Measurements from ENCODE around the gene MAGI2. TPM values are rescaled to one million over a fixed set of nuclear protein-coding genes. Genes with fewer than 3 reads are reported as not detected.

MAGI2 gene
- polyA plus RNA-seq, 4 donors: 8.3 to 40.6 (median 33.9) TPM

GRCh38 chr7:78039790-78040776 is 1413.4 kb downstream of the MAGI2 start:
- DNase-seq (ENCODE audit: low read depth in 4 of 4, low spot score in 3 of 4): no peak

GRCh38 chr7:78038465-78039080 is 1414.9 kb downstream of the MAGI2 start:
- no peak for DNase-seq (ENCODE audit: low read depth in 4 of 4, low spot score in 3 of 4)

- DNase-seq (ENCODE audit: low read depth in 4 of 4, low spot score in 3 of 4): no peak
Measured at GRCh38 chr7:78037603-78038002, 1415.9 kb downstream of the MAGI2 start.

GRCh38 chr7:78033410-78033809 is 1420.1 kb downstream of the MAGI2 start:
- no peak for DNase-seq (ENCODE audit: low read depth in 4 of 4, low spot score in 3 of 4)

GRCh38 chr7:78026492-78026891 is 1427.0 kb downstream of the MAGI2 start:
- no peak for DNase-seq (ENCODE audit: low read depth in 4 of 4, low spot score in 3 of 4)

- DNase-seq (ENCODE audit: low read depth in 4 of 4, low spot score in 3 of 4): no peak
Measured at GRCh38 chr7:78024591-78024990, 1428.9 kb downstream of the MAGI2 start.

GRCh38 chr7:78023191-78023590 is 1430.3 kb downstream of the MAGI2 start:
- DNase-seq (ENCODE audit: low read depth in 4 of 4, low spot score in 3 of 4): no peak

- DNase-seq (ENCODE audit: low read depth in 4 of 4, low spot score in 3 of 4): no peak
Measured at GRCh38 chr7:78022165-78022564, 1431.3 kb downstream of the MAGI2 start.

GRCh38 chr7:78020874-78021249 is 1432.6 kb downstream of the MAGI2 start:
- DNase-seq (ENCODE audit: low read depth in 4 of 4, low spot score in 3 of 4): no peak

GRCh38 chr7:78020136-78020873 is 1433.2 kb downstream of the MAGI2 start:
- DNase-seq (ENCODE audit: low read depth in 4 of 4, low spot score in 3 of 4): peak; percentile 41 to 65 (median 58)

- peak; percentile 75 to 85 (median 76) for DNase-seq (ENCODE audit: low read depth in 4 of 4, low spot score in 3 of 4)
Measured at GRCh38 chr7:78019447-78020135, 1433.9 kb downstream of the MAGI2 start.

GRCh38 chr7:78018641-78019446 is 1434.6 kb downstream of the MAGI2 start:
- DNase-seq (ENCODE audit: low read depth in 4 of 4, low spot score in 3 of 4): peak in 3 of 4 donors; percentile 8 to 36 (median 8)

GRCh38 chr7:78017591-78018100 is 1435.8 kb downstream of the MAGI2 start:
- DNase-seq (ENCODE audit: low read depth in 4 of 4, low spot score in 3 of 4): no peak

GRCh38 chr7:78015574-78016260 is 1437.8 kb downstream of the MAGI2 start:
- no peak for DNase-seq (ENCODE audit: low read depth in 4 of 4, low spot score in 3 of 4)

- no peak for DNase-seq (ENCODE audit: low read depth in 4 of 4, low spot score in 3 of 4)
Measured at GRCh38 chr7:78014401-78014800, 1439.1 kb downstream of the MAGI2 start.

- no peak for DNase-seq (ENCODE audit: low read depth in 4 of 4, low spot score in 3 of 4)
Measured at GRCh38 chr7:78013386-78013785, 1440.1 kb downstream of the MAGI2 start.

- DNase-seq (ENCODE audit: low read depth in 4 of 4, low spot score in 3 of 4): no peak
Measured at GRCh38 chr7:78011642-78012041, 1441.8 kb downstream of the MAGI2 start.

- no peak for DNase-seq (ENCODE audit: low read depth in 4 of 4, low spot score in 3 of 4)
Measured at GRCh38 chr7:78007231-78007630, 1446.2 kb downstream of the MAGI2 start.
